HepG2 (cell line): ENCODE data around the gene BCAS3.

Experiments
- CENPX ChIP-seq: sonication (generic); formaldehyde crosslinking; IDR thresholded peaks from 2 replicates; pipeline ENCODE4 v1.9.0; 2021; ENCODE audit warnings: mild to moderate bottlenecking, missing genetic modification reagents, moderate library complexity
- DNMT1 ChIP-seq: sonication (generic); formaldehyde crosslinking; IDR thresholded peaks from 2 replicates; pipeline ENCODE4 v1.5.1; 2020; ENCODE audit warnings: mild to moderate bottlenecking, missing genetic modification reagents
- EP300 ChIP-seq, 3 experiments: sonication (generic) in 1 of 3; formaldehyde crosslinking in 1 of 3; IDR thresholded peaks; 2 replicates each; pipeline versions ENCODE4 v1.5.1 to v1.6.1; 2011 to 2020; ENCODE audit warnings: low read depth in 2 of 3, low read length in 2 of 3, borderline replicate concordance in 1 of 3, improper control_type of control experiment in 1 of 3, mild to moderate bottlenecking in 1 of 3, missing genetic modification reagents in 1 of 3, moderate library complexity in 1 of 3
- POLR2AphosphoS5 ChIP-seq: IDR thresholded peaks from 2 replicates; pipeline ENCODE4 v1.6.1; 2012; ENCODE audit warnings: low read depth, low read length
- RFX1 ChIP-seq: fragments of 450-650 bp; IDR thresholded peaks from 2 replicates; pipeline ENCODE4 v1.6.1; 2017
- RFX5 ChIP-seq: IDR thresholded peaks from 2 replicates; pipeline ENCODE4 v1.6.1; 2011; ENCODE audit warnings: low read depth, low read length, improper control_type of control experiment
- TCF7L2 ChIP-seq: IDR thresholded peaks from 2 replicates; pipeline ENCODE4 v1.6.1; 2011; ENCODE audit warnings: mild to moderate bottlenecking, low read depth, low read length, moderate library complexity
- ZNF180 ChIP-seq: sonication (generic); formaldehyde crosslinking; IDR thresholded peaks from 2 replicates; pipeline ENCODE4 v1.4.0; 2020; ENCODE audit warnings: low read depth, missing genetic modification reagents, borderline replicate concordance
- ZNF274 ChIP-seq: sonication (generic); formaldehyde crosslinking; IDR thresholded peaks from 2 replicates; pipeline ENCODE4 v1.5.1; 2020; ENCODE audit warnings: mild to moderate bottlenecking, missing genetic modification reagents
- ZNF558 ChIP-seq: sonication (generic); formaldehyde crosslinking; IDR thresholded peaks from 2 replicates; pipeline ENCODE4 v1.9.0; 2022; ENCODE audit warnings: mild to moderate bottlenecking, missing genetic modification reagents, borderline replicate concordance
- ZNF562 ChIP-seq: sonication (generic); formaldehyde crosslinking; IDR thresholded peaks from 2 replicates; pipeline ENCODE4 v1.8.0; 2022; ENCODE audit warnings: missing genetic modification reagents, borderline replicate concordance
- TF ChIP-seq, protein P1 (sequence below): sonication (generic); formaldehyde crosslinking; IDR thresholded peaks from 2 replicates; pipeline ENCODE4 v1.8.0; 2022; ENCODE audit warnings: low read depth, missing genetic modification reagents
- TF ChIP-seq, protein P2 (sequence below): sonication (generic); formaldehyde crosslinking; IDR thresholded peaks from 2 replicates; pipeline ENCODE4 v1.5.0; 2020; ENCODE audit warnings: mild to moderate bottlenecking, missing genetic modification reagents, moderate library complexity

DNA sequence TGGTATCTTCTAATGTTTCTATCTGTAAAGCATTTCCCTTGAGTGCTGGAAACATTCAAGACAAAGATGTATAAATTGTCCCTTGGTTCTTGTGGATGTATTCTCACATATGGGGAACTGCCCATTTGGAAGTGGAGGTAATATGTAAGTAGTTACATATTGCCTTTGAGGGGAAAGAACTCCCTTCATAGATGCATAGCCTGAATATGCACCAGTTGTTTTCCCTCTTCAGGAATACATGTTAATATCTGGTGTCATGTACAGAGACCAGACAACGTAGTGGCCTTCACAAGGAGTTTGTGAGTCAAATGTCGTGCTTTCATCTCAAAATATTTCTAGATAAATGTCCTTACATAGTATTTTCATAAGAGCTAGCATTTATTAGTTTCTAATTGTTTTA lies 213.5 kb downstream of the BCAS3 start:
- TF ChIP-seq, protein P1, sequence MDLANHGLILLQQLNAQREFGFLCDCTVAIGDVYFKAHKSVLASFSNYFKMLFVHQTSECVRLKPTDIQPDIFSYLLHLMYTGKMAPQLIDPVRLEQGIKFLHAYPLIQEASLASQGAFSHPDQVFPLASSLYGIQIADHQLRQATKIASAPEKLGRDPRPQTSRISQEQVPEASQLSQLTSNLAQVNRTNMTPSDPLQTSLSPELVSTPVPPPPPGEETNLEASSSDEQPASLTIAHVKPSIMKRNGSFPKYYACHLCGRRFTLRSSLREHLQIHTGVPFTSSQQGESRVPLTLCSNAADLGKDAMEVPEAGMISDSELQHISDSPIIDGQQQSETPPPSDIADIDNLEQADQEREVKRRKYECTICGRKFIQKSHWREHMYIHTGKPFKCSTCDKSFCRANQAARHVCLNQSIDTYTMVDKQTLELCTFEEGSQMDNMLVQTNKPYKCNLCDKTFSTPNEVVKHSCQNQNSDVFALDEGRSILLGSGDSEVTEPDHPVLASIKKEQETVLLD = no peak
- TF ChIP-seq DNMT1 (CRISPR knock-in tag) = no peak
- TF ChIP-seq POLR2AphosphoS5 = no peak
- TF ChIP-seq ZNF180 = no peak
- TF ChIP-seq, protein P2, sequence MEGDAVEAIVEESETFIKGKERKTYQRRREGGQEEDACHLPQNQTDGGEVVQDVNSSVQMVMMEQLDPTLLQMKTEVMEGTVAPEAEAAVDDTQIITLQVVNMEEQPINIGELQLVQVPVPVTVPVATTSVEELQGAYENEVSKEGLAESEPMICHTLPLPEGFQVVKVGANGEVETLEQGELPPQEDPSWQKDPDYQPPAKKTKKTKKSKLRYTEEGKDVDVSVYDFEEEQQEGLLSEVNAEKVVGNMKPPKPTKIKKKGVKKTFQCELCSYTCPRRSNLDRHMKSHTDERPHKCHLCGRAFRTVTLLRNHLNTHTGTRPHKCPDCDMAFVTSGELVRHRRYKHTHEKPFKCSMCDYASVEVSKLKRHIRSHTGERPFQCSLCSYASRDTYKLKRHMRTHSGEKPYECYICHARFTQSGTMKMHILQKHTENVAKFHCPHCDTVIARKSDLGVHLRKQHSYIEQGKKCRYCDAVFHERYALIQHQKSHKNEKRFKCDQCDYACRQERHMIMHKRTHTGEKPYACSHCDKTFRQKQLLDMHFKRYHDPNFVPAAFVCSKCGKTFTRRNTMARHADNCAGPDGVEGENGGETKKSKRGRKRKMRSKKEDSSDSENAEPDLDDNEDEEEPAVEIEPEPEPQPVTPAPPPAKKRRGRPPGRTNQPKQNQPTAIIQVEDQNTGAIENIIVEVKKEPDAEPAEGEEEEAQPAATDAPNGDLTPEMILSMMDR (CRISPR knock-in tag) = no peak
- no peak for TF ChIP-seq TCF7L2
- no peak for TF ChIP-seq ZNF274
- no peak for TF ChIP-seq ZNF558 (CRISPR knock-in tag)
- no peak for TF ChIP-seq CENPX
- no peak for TF ChIP-seq RFX5
- TF ChIP-seq ZNF562 = no peak
- no peak for TF ChIP-seq RFX1
- TF ChIP-seq EP300 (IDR thresholded peaks at IDR 0.05; ENCODE audit: low read depth in 2 of 2, low read length in 2 of 2) = no peak
- no peak for TF ChIP-seq EP300 (CRISPR knock-in tag; IDR thresholded peaks at IDR 0.05; ENCODE audit: borderline replicate concordance)
